GM21529 (cell line): Measurements from ENCODE around the gene RFNG.

Source experiments
- ATAC-seq: cut with Tn5 transposase; IDR thresholded peaks from one replicate; pipeline ENCODE4 v1.9.1; 2021; ENCODE audit not compliant: unreplicated experiment

The RFNG gene

GRCh38 chr17:82004517-82005455 is 46.8 kb downstream of the RFNG start:
- no peak for ATAC-seq

GRCh38 chr17:82003411-82004381 is 47.9 kb downstream of the RFNG start:
- no peak for ATAC-seq

DNA sequence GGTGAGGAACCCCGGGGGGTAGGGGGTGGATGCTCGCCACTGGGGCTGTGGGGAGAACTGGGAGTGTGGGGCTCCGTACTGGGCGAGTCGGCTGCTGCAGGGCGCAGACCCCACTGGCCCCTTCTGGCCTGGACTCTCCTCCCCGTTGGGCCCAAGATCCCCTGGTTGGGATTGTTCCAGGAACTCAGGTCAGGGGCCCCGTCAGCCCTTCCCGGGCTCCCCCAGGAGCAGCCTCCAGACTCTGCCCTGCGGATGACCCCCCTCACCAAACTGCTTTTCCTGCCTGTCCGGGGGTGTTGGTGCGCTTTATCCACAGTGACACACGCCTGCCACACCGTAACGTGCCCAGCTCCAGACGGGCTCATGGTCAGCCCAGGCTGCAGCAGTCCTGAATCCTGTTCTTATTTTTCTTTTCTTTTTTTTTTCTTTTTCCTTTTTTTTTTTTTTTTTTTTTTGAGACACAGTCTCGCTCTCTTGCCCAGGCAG is 50.0 kb downstream of the RFNG start:
- no peak for ATAC-seq

DNA sequence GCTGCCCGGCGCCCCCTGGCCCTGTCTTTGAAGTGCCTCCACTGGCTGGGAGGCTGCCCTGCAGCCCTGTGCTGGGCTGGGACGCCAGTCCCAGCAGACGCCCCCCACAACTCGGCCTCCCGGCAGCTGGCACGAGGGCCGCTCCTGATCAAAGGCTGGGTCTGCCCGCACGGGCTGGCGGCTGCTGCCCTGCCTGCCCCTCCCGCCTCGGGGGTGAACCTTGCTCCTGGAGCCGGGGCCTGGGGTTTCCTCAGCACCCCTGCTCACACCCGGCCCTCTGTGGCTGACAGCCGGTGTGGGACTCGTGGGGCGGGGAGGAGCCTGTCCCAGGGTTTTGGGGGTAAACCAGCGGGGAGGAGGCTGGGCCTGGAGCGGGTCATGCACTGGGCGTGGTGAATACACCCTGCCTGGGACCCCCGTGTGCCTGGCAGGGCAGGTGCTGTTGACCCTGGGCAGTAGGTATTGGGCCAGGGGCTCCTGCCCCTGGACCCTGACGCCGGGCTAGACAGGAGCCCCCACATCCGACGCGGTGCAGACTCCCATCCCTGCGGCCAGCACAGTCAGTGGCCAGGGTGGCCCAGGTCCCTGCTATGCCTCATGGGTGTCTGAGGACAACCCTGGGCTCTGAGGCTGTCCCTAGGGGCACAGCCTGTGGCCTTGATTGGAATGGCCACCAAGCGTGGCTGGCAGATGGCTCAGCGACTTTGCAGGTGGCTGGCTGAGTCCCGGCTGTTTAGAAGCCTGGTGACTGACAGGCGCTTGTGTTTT is 50.6 kb downstream of the RFNG start:
- no peak for ATAC-seq

DNA sequence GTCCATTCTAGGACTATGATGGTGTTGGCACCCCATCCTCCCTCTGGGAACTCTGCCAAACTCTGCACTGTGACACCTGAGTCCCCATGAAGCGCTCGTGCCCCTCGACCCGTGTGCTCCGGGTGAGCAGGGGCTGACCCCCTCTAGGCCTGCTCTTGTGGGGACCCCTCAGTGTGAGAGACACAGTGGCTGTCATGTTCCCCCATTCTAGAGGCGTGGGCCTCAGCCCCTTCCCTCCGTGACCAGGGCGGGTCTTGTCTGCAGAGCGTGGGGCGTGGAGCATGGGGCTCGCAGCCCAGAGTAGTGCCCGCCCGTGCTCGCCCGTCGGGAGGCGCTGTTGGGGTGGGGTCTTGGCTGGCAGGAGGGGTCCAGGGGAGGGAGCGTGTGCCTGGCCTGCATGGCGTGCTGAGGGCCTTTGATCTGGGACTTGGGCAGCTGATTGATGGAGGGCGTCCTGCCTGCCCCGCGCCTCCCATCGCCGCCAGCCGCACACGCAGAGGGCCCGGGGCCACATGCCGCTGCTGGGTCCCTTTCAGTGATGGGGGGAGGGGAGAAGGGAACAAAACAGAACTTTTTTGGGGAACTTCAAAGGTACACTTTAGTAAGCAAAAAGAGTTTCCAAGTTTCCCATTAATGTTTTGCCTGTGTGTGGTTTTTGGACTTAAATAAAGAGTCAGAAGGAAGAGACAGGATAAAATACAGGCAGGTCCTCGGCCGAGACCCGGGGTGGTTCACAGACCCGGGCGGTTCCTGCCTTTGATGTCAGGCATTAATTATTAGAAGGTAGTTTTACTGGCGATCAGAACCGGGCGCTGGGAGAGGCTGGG is 51.4 kb downstream of the RFNG start:
- no peak for ATAC-seq

- ATAC-seq, result no peak
Measured at GRCh38 chr17:81999587-81999975, 52.0 kb downstream of the RFNG start.

DNA sequence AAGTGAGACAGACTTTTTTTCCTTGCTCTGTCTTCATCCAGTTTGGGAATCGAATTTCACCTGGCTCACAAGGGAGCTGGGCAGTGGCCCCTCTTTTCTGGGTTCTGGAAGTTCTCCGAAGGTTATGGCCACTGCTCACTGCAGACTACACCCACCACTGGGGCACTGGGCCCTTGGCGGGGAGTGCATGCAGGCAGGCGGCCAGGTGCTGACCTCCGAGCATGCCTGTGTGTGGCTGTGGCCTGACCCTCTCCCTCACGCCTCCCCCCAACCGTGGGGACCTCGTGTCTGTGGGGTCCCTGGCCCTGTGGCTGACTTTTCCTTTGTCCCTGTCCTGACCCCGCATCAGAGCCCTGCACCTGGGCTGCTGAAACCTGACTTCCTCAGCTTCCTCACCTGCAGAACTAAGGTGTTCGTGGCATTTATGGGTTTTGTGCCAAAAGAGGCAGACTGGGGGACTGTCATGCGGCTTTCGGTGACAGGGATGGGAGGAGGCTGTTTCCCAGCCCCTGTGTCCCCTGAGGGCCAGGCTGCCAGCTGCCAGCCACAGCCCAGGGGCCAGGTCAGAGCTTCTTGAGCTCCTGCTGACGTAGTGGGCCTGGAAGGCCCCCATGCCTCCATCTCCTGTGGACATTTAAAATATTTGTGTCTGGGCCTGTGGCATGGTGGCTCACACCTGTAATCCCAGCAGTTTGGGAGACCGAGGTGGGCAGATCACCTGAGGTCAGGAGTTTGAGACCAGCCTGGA is 52.7 kb downstream of the RFNG start:
- ATAC-seq, result no peak

GRCh38 chr17:81998212-81998611 is 53.4 kb downstream of the RFNG start:
- no peak for ATAC-seq
